ENCODE data around the gene TMEM63B. TPM values are rescaled to one million over a fixed set of nuclear protein-coding genes. Genes with fewer than 3 reads are reported as not detected.

The TMEM63B gene
- total and polyA plus RNA-seq, 9 of the 15 experiments (the other 6 are each of a cell fraction or from before 2014, with no cell fraction given): 0.14 to 39.4 (median 14.4) TPM

DNA sequence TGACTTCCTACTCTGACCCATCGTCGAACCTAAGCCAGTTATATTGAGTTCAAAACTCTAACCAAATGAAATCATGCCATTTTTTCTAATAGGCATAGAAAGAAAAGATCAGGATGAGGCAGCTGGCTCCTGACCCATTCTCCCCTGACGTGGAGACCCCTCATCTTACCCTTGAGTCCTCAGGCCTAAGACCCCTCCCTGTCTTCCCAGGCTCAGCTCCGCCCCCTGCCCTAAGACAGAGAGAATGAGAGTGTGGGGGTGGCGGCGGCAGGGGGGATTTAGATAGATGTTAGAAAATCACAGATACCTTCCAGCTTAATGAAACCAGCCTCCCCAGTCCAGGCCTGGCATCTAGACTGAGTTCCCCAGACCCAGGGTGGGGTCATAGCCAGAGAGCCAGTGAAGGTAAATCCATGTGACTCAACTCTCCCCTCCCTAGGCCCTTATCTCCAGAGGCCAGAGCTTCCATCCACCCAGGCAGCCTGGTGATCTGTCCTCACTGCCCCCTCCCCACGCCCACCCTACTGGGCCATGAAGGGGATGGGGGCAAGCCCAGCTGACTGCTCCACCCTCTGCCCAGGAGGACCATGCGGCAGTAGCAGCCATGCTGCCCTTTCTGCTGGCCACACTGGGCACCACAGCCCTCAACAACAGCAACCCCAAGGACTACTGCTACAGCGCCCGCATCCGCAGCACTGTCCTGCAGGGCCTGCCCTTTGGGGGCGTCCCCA is 6.8 kb downstream of the TMEM63B start (continued):
- TF ChIP-seq, protein P1, sequence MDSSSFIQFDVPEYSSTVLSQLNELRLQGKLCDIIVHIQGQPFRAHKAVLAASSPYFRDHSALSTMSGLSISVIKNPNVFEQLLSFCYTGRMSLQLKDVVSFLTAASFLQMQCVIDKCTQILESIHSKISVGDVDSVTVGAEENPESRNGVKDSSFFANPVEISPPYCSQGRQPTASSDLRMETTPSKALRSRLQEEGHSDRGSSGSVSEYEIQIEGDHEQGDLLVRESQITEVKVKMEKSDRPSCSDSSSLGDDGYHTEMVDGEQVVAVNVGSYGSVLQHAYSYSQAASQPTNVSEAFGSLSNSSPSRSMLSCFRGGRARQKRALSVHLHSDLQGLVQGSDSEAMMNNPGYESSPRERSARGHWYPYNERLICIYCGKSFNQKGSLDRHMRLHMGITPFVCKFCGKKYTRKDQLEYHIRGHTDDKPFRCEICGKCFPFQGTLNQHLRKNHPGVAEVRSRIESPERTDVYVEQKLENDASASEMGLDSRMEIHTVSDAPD (CRISPR knock-in tag; IDR thresholded peaks at IDR 0.05): no peak
- TF ChIP-seq ZC3H4 (CRISPR knock-in tag; IDR thresholded peaks at IDR 0.05; ENCODE audit: borderline replicate concordance) (no peak), KAT8 (IDR thresholded peaks at IDR 0.05; ENCODE audit: low read depth) (no peak), MXI1 (IDR thresholded peaks at IDR 0.05; ENCODE audit: low read depth, low read length) (no peak), U2AF1 (optimal IDR thresholded peaks at IDR 0.05; ENCODE audit: low read depth, low read length) (no peak), ZNF780A (CRISPR knock-in tag; IDR thresholded peaks at IDR 0.05) (no peak), SRF (CRISPR knock-in tag; IDR thresholded peaks at IDR 0.05) (no peak), ZSCAN29 (IDR thresholded peaks at IDR 0.05) (no peak), CBX2 (IDR thresholded peaks at IDR 0.05; ENCODE audit: insufficient read depth, low read length, poor library complexity, severe bottlenecking) (no peak), GATAD2B (IDR thresholded peaks at IDR 0.05; ENCODE audit: borderline replicate concordance) (no peak), EZH2 (IDR thresholded peaks at IDR 0.05; ENCODE audit: borderline replicate concordance, low read depth, low read length) (no peak)
- TF ChIP-seq, protein P2, sequence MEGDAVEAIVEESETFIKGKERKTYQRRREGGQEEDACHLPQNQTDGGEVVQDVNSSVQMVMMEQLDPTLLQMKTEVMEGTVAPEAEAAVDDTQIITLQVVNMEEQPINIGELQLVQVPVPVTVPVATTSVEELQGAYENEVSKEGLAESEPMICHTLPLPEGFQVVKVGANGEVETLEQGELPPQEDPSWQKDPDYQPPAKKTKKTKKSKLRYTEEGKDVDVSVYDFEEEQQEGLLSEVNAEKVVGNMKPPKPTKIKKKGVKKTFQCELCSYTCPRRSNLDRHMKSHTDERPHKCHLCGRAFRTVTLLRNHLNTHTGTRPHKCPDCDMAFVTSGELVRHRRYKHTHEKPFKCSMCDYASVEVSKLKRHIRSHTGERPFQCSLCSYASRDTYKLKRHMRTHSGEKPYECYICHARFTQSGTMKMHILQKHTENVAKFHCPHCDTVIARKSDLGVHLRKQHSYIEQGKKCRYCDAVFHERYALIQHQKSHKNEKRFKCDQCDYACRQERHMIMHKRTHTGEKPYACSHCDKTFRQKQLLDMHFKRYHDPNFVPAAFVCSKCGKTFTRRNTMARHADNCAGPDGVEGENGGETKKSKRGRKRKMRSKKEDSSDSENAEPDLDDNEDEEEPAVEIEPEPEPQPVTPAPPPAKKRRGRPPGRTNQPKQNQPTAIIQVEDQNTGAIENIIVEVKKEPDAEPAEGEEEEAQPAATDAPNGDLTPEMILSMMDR (IDR thresholded peaks at IDR 0.05 in 2 of 3, conservative IDR thresholded peaks at IDR 0.05 in 1 of 3; ENCODE audit: insufficient read depth in 2 of 3, low read depth in 1 of 3, low read length in 3 of 3): no peak
- TF ChIP-seq, protein P3, sequence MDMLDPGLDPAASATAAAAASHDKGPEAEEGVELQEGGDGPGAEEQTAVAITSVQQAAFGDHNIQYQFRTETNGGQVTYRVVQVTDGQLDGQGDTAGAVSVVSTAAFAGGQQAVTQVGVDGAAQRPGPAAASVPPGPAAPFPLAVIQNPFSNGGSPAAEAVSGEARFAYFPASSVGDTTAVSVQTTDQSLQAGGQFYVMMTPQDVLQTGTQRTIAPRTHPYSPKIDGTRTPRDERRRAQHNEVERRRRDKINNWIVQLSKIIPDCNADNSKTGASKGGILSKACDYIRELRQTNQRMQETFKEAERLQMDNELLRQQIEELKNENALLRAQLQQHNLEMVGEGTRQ (CRISPR knock-in tag; IDR thresholded peaks at IDR 0.05): peak; percentile 13; the same call in 1 of the 2 replicates
- TF ChIP-seq, protein P4, sequence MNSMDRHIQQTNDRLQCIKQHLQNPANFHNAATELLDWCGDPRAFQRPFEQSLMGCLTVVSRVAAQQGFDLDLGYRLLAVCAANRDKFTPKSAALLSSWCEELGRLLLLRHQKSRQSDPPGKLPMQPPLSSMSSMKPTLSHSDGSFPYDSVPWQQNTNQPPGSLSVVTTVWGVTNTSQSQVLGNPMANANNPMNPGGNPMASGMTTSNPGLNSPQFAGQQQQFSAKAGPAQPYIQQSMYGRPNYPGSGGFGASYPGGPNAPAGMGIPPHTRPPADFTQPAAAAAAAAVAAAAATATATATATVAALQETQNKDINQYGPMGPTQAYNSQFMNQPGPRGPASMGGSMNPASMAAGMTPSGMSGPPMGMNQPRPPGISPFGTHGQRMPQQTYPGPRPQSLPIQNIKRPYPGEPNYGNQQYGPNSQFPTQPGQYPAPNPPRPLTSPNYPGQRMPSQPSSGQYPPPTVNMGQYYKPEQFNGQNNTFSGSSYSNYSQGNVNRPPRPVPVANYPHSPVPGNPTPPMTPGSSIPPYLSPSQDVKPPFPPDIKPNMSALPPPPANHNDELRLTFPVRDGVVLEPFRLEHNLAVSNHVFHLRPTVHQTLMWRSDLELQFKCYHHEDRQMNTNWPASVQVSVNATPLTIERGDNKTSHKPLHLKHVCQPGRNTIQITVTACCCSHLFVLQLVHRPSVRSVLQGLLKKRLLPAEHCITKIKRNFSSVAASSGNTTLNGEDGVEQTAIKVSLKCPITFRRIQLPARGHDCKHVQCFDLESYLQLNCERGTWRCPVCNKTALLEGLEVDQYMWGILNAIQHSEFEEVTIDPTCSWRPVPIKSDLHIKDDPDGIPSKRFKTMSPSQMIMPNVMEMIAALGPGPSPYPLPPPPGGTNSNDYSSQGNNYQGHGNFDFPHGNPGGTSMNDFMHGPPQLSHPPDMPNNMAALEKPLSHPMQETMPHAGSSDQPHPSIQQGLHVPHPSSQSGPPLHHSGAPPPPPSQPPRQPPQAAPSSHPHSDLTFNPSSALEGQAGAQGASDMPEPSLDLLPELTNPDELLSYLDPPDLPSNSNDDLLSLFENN (IDR thresholded peaks at IDR 0.05; ENCODE audit: low read depth in 2 of 2, low read length in 2 of 2): peak in 1 of 2 experiments; percentile 40; a peak in 1 of 4 replicates
- TF ChIP-seq, protein P5, sequence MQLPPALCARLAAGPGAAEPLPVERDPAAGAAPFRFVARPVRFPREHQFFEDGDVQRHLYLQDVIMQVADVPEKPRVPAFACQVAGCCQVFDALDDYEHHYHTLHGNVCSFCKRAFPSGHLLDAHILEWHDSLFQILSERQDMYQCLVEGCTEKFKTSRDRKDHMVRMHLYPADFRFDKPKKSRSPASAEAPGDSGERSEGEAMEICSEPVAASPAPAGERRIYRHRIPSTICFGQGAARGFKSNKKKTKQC (CRISPR knock-in tag; IDR thresholded peaks at IDR 0.05): no peak; the same call in 1 of the 2 replicates
- TF ChIP-seq, protein P6, sequence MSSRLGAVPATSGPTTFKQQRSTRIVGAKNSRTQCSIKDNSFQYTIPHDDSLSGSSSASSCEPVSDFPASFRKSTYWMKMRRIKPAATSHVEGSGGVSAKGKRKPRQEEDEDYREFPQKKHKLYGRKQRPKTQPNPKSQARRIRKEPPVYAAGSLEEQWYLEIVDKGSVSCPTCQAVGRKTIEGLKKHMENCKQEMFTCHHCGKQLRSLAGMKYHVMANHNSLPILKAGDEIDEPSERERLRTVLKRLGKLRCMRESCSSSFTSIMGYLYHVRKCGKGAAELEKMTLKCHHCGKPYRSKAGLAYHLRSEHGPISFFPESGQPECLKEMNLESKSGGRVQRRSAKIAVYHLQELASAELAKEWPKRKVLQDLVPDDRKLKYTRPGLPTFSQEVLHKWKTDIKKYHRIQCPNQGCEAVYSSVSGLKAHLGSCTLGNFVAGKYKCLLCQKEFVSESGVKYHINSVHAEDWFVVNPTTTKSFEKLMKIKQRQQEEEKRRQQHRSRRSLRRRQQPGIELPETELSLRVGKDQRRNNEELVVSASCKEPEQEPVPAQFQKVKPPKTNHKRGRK (tag; IDR thresholded peaks at IDR 0.05): no peak
